GM10248 (cell line): ENCODE results near the gene CABLES1.

Experiments used
- CTCF ChIA-PET: fragments of 300-600 bp; sonication (Branson Sonifier 250); formaldehyde crosslinking; extraction: SDS; loops from one replicate; lab custom pipeline; 2021; ENCODE audit warnings: antibody characterized with exemption; lab: Yijun Ruan, JAX
- POLR2A ChIA-PET: fragments of 350-650 bp; sonication (Branson Sonifier 250); formaldehyde crosslinking; extraction: SDS; loops from one replicate; lab custom pipeline; 2020; ENCODE audit warnings: antibody characterized with exemption; lab: Yijun Ruan, JAX
- DNase-seq: peaks from one replicate; pipeline ENCODE4 v3.0.0; 2012; ENCODE audit errors: extremely low spot score
- CTCF ChIP-seq: IDR thresholded peaks from 2 replicates; pipeline ENCODE4 v1.5.1; 2012; ENCODE audit warnings: mild to moderate bottlenecking, low read depth; ENCODE audit errors: extremely low read depth, missing control alignments, control extremely low read depth

The CABLES1 gene

GRCh38 chr18:23171581-23172156 lies 36.4 kb downstream of the CABLES1 start:
- ChIA-PET CTCF (interaction anchor here (1.1 kb wide), 1 partner anchor 17 kb away, joined by 3 read pairs; no protein-coding TSS in a partner anchor), POLR2A (no interaction called here)
- no peak for DNase-seq
- TF ChIP-seq CTCF = no peak

GRCh38 chr18:23172591-23173380 lies 37.5 kb downstream of the CABLES1 start:
- no peak for TF ChIP-seq CTCF
- ChIA-PET POLR2A (no interaction called here), CTCF (interaction anchor here (0.8 to 2.0 kb wide), 3 partner anchors 10 to 239 kb away, joined by 3 to 5 read pairs (median 3); no protein-coding TSS in a partner anchor)
- DNase-seq = no peak

- no peak for TF ChIP-seq CTCF
- ChIA-PET POLR2A (no interaction called here), CTCF (interaction anchor here (2.0 kb wide), 1 partner anchor 9 kb away, joined by 5 read pairs; no protein-coding TSS in a partner anchor)
- no peak for DNase-seq
Measured at GRCh38 chr18:23173912-23174311, 38.6 kb downstream of the CABLES1 start.

GRCh38 chr18:23176701-23177432 lies 41.6 kb downstream of the CABLES1 start:
- POLR2A ChIA-PET = no interaction called here
- CTCF ChIA-PET = interaction anchor here (0.9 kb wide), 1 partner anchor 10 kb away, joined by 3 read pairs; no protein-coding TSS in a partner anchor
- TF ChIP-seq CTCF = no peak
- DNase-seq = no peak

- ChIA-PET CTCF (no interaction called here), POLR2A (interaction anchor here (1.0 kb wide), 1 partner anchor 23 kb away, joined by 3 read pairs; no protein-coding TSS in a partner anchor)
- DNase-seq = no peak
- no peak for TF ChIP-seq CTCF
Measured at GRCh38 chr18:23177433-23178072, 42.3 kb downstream of the CABLES1 start.

- ChIA-PET CTCF (no interaction called here), POLR2A (interaction anchor here (1.0 kb wide), 1 partner anchor 23 kb away, joined by 3 read pairs; no protein-coding TSS in a partner anchor)
- DNase-seq = no peak
- no peak for TF ChIP-seq CTCF
Measured at GRCh38 chr18:23178201-23178600, 42.9 kb downstream of the CABLES1 start.
